Measurements from ENCODE around the gene ABL1. TPM values are rescaled to one million over a fixed set of nuclear protein-coding genes. Genes with fewer than 3 reads are reported as not detected.

The ABL1 gene
- polyA plus RNA-seq, 1 donor from 2014 or later, result 18.5 TPM

DNA sequence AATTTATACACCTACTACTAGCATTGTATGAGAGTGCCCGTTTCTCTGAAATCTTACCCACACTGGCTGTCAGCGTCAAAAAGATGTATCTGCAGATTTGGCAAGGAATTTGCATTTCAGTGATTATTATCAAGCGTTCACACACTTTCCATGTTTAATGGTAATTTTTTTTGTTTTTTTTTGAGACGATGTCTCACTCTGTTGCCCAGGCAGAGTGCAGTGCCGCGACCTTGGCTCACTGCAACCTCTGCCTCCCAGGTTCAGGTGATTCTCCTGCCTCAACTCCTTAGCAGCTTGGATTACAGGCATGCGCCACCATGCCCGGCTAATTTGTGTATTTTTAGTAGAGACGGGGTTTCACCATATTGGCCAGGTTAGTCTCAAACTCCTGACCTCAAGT is 14.3 kb downstream of the ABL1 start:
- H3K4me3 ChIP-seq (ENCODE audit: low read length), result no peak overlapping the region
- peaks cover 4% of the 10 kb centered on the region for H4K20me1 ChIP-seq (ENCODE audit: insufficient read depth)
- H2AFZ ChIP-seq (ENCODE audit: low read depth, low read length), result no peak overlapping the region
- H3K9ac ChIP-seq (ENCODE audit: low read length), result no peak overlapping the region
- no peaks in the 10 kb centered on the region for H3K27me3 ChIP-seq (ENCODE audit: insufficient read depth, low read depth, low read length)
- no peaks in the 10 kb centered on the region for H3F3A ChIP-seq (ENCODE audit: insufficient read depth, low read length, poor library complexity, severe bottlenecking)
- H3K36me3 ChIP-seq (ENCODE audit: insufficient read depth, low read length), result no peaks in the 10 kb centered on the region
- TF ChIP-seq TAF1 (IDR thresholded peaks at IDR 0.05; ENCODE audit: low read depth), result no peak
- TF ChIP-seq EZH2 (IDR thresholded peaks at IDR 0.05; ENCODE audit: borderline replicate concordance, insufficient read depth, low read length, poor library complexity, severe bottlenecking), result no peak
- TF ChIP-seq POLR2AphosphoS5 (IDR thresholded peaks at IDR 0.05), result no peak
- no peak for TF ChIP-seq EP300 (conservative IDR thresholded peaks at IDR 0.05; ENCODE audit: poor library complexity, severe bottlenecking)
- TF ChIP-seq RAD21 (conservative IDR thresholded peaks at IDR 0.05), result no peak
- TF ChIP-seq, protein P1, sequence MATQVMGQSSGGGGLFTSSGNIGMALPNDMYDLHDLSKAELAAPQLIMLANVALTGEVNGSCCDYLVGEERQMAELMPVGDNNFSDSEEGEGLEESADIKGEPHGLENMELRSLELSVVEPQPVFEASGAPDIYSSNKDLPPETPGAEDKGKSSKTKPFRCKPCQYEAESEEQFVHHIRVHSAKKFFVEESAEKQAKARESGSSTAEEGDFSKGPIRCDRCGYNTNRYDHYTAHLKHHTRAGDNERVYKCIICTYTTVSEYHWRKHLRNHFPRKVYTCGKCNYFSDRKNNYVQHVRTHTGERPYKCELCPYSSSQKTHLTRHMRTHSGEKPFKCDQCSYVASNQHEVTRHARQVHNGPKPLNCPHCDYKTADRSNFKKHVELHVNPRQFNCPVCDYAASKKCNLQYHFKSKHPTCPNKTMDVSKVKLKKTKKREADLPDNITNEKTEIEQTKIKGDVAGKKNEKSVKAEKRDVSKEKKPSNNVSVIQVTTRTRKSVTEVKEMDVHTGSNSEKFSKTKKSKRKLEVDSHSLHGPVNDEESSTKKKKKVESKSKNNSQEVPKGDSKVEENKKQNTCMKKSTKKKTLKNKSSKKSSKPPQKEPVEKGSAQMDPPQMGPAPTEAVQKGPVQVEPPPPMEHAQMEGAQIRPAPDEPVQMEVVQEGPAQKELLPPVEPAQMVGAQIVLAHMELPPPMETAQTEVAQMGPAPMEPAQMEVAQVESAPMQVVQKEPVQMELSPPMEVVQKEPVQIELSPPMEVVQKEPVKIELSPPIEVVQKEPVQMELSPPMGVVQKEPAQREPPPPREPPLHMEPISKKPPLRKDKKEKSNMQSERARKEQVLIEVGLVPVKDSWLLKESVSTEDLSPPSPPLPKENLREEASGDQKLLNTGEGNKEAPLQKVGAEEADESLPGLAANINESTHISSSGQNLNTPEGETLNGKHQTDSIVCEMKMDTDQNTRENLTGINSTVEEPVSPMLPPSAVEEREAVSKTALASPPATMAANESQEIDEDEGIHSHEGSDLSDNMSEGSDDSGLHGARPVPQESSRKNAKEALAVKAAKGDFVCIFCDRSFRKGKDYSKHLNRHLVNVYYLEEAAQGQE (IDR thresholded peaks at IDR 0.05; ENCODE audit: borderline replicate concordance), result no peak
- TF ChIP-seq, protein P2, sequence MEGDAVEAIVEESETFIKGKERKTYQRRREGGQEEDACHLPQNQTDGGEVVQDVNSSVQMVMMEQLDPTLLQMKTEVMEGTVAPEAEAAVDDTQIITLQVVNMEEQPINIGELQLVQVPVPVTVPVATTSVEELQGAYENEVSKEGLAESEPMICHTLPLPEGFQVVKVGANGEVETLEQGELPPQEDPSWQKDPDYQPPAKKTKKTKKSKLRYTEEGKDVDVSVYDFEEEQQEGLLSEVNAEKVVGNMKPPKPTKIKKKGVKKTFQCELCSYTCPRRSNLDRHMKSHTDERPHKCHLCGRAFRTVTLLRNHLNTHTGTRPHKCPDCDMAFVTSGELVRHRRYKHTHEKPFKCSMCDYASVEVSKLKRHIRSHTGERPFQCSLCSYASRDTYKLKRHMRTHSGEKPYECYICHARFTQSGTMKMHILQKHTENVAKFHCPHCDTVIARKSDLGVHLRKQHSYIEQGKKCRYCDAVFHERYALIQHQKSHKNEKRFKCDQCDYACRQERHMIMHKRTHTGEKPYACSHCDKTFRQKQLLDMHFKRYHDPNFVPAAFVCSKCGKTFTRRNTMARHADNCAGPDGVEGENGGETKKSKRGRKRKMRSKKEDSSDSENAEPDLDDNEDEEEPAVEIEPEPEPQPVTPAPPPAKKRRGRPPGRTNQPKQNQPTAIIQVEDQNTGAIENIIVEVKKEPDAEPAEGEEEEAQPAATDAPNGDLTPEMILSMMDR (IDR thresholded peaks at IDR 0.05; ENCODE audit: poor library complexity, severe bottlenecking), result no peak
- TF ChIP-seq SMC3 (conservative IDR thresholded peaks at IDR 0.05; ENCODE audit: poor library complexity), result no peak
- no peak for TF ChIP-seq MXI1 (conservative IDR thresholded peaks at IDR 0.05; ENCODE audit: poor library complexity, severe bottlenecking)
- no peak overlapping the region for H3K4me2 ChIP-seq (ENCODE audit: low read length)
- H3K27ac ChIP-seq (ENCODE audit: low read length), result no peak overlapping the region
- peaks cover 77% of the 10 kb centered on the region for H3K79me2 ChIP-seq (replicated peaks; ENCODE audit: insufficient read depth, low read length)
- H3K9me2 ChIP-seq (ENCODE audit: insufficient read depth, low read length), result no peaks in the 10 kb centered on the region
- H3K9me3 ChIP-seq (ENCODE audit: low read length), result no peaks in the 10 kb centered on the region

DNA sequence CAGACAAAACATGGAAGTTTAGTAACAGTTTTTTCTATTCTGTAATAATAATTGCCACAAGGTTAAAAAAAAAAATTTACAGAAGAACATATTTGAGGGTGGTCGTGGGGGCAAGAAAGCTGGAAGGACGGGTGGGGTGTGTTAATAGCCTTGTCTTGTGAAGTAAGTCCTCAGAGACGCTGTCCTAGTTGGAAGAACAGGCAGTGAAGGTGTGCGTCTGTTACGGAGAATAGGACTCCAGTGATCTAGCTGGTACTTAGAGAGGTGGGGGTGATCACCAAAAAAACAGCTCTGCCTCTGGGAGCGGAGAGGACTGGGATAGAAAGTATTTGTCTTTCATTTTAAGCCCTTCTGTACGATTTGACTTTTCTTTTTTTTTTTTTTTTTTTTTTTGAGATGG is 17.7 kb downstream of the ABL1 start:
- Histone ChIP-seq H3K9ac (ENCODE audit: low read length) (no peak overlapping the region), H3K4me2 (ENCODE audit: low read length) (no peak overlapping the region), H3K27ac (ENCODE audit: low read length) (no peak overlapping the region), H3K79me2 (replicated peaks; ENCODE audit: insufficient read depth, low read length) (peaks cover 52% of the 10 kb centered on the region), H3K9me3 (ENCODE audit: low read length) (no peaks in the 10 kb centered on the region), H3K27me3 (ENCODE audit: insufficient read depth, low read depth, low read length) (no peaks in the 10 kb centered on the region), H3K9me2 (ENCODE audit: insufficient read depth, low read length) (no peaks in the 10 kb centered on the region), H3F3A (ENCODE audit: insufficient read depth, low read length, poor library complexity, severe bottlenecking) (no peaks in the 10 kb centered on the region), H3K36me3 (ENCODE audit: insufficient read depth, low read length) (peaks cover 4% of the 10 kb centered on the region), H2AFZ (ENCODE audit: low read depth, low read length) (no peak overlapping the region), H4K20me1 (ENCODE audit: insufficient read depth) (peaks cover 4% of the 10 kb centered on the region), H3K4me3 (ENCODE audit: low read length) (no peak overlapping the region)
- TF ChIP-seq EZH2 (IDR thresholded peaks at IDR 0.05; ENCODE audit: borderline replicate concordance, insufficient read depth, low read length, poor library complexity, severe bottlenecking) (no peak), TAF1 (IDR thresholded peaks at IDR 0.05; ENCODE audit: low read depth) (no peak), MXI1 (conservative IDR thresholded peaks at IDR 0.05; ENCODE audit: poor library complexity, severe bottlenecking) (no peak), POLR2AphosphoS5 (IDR thresholded peaks at IDR 0.05) (no peak), RAD21 (conservative IDR thresholded peaks at IDR 0.05) (no peak), EP300 (conservative IDR thresholded peaks at IDR 0.05; ENCODE audit: poor library complexity, severe bottlenecking) (no peak), SMC3 (conservative IDR thresholded peaks at IDR 0.05; ENCODE audit: poor library complexity) (no peak)
- TF ChIP-seq, protein P1 (IDR thresholded peaks at IDR 0.05; ENCODE audit: borderline replicate concordance), result no peak
- TF ChIP-seq, protein P2 (IDR thresholded peaks at IDR 0.05; ENCODE audit: poor library complexity, severe bottlenecking), result no peak

Measured in neural cell (in vitro differentiated cells).